Neural cell (in vitro differentiated cells): Measurements from ENCODE around the gene NUDT16. TPM values are rescaled to one million over a fixed set of nuclear protein-coding genes. Genes with fewer than 3 reads are reported as not detected.

ENCODE experiments used
- H2AFZ ChIP-seq: fragments of 200-600, 300-800 bp; sonication (generic), shearing (Covaris generic); 2 replicates; pipeline ENCODE4 v1.6.0; 2014; ENCODE audit warnings: low read depth, mild to moderate bottlenecking, antibody characterized with exemption, low read length, moderate library complexity
- H3F3A ChIP-seq: fragments of 200-600 bp; shearing (Covaris generic); 2 replicates; pipeline ENCODE4 v1.6.1; 2016; ENCODE audit warnings: mild to moderate bottlenecking, moderate library complexity, mixed read lengths, antibody characterized with exemption, low read length; ENCODE audit not compliant: insufficient read depth, poor library complexity, severe bottlenecking
- H3K27ac ChIP-seq: fragments of 200-600, 300-800 bp; sonication (generic), shearing (Covaris generic); 2 replicates; pipeline ENCODE4 v1.5.1; 2014; ENCODE audit warnings: mild to moderate bottlenecking, low read length, moderate library complexity
- H3K27me3 ChIP-seq: fragments of 300-800, 200-600 bp; sonication (generic), shearing (Covaris generic); 2 replicates; pipeline ENCODE4 v1.6.0; 2014; ENCODE audit warnings: mild to moderate bottlenecking, low read depth, low read length, moderate library complexity; ENCODE audit not compliant: insufficient read depth
- H3K36me3 ChIP-seq: fragments of 300-800, 200-600 bp; sonication (generic), shearing (Covaris generic); 2 replicates; pipeline ENCODE4 v1.5.1; 2014; ENCODE audit warnings: mild to moderate bottlenecking, antibody characterized with exemption, low read length, moderate library complexity; ENCODE audit not compliant: insufficient read depth
- H3K4me2 ChIP-seq: fragments of 300-800, 200-600 bp; sonication (generic), shearing (Covaris generic); 2 replicates; pipeline ENCODE4 v1.6.0; 2014; ENCODE audit warnings: mild to moderate bottlenecking, low read length
- H3K4me3 ChIP-seq: fragments of 300-800, 200-600 bp; sonication (generic), shearing (Covaris generic); 2 replicates; pipeline ENCODE4 v1.5.1; 2014; ENCODE audit warnings: mild to moderate bottlenecking, low read length, moderate library complexity
- H3K79me2 ChIP-seq: fragments of 200-600 bp; shearing (Covaris generic); replicated peaks from 2 replicates; pipeline ENCODE4 v1.6.0; 2014; ENCODE audit warnings: mild to moderate bottlenecking, low read length, moderate library complexity; ENCODE audit not compliant: insufficient read depth
- H3K9ac ChIP-seq: fragments of 300-800, 200-600 bp; sonication (generic), shearing (Covaris generic); 2 replicates; pipeline ENCODE4 v1.6.1; 2016; ENCODE audit warnings: mild to moderate bottlenecking, low read length, mixed read lengths
- H3K9me2 ChIP-seq: fragments of 200-600 bp; shearing (Covaris generic); 2 replicates; pipeline ENCODE4 v1.6.1; 2016; ENCODE audit warnings: mild to moderate bottlenecking, low read length, mixed read lengths; ENCODE audit not compliant: insufficient read depth
- H3K9me3 ChIP-seq: fragments of 200-600, 300-800 bp; sonication (generic), shearing (Covaris generic); 2 replicates; pipeline ENCODE4 v1.6.1; 2016; ENCODE audit warnings: mild to moderate bottlenecking, mixed run types, low read length, moderate library complexity, mixed read lengths
- H4K20me1 ChIP-seq: fragments of 200-600 bp; shearing (Covaris generic); 2 replicates; pipeline ENCODE4 v1.6.1; 2016; ENCODE audit warnings: mild to moderate bottlenecking, mixed run types; ENCODE audit not compliant: insufficient read depth
- CTCF ChIP-seq: fragments of 450-650 bp; IDR thresholded peaks from 2 replicates; pipeline ENCODE4 v1.5.1; 2014; ENCODE audit warnings: antibody characterized with exemption, mild to moderate bottlenecking, moderate library complexity; ENCODE audit not compliant: poor library complexity, severe bottlenecking
- EP300 ChIP-seq: fragments of 450-650 bp; conservative IDR thresholded peaks from 2 replicates; pipeline ENCODE4 v1.6.1; 2014; ENCODE audit warnings: antibody characterized with exemption, mild to moderate bottlenecking, moderate library complexity; ENCODE audit not compliant: poor library complexity, severe bottlenecking
- EZH2 ChIP-seq: fragments of 200-600, 300-800 bp; shearing (Covaris generic), sonication (generic); IDR thresholded peaks from 2 replicates; pipeline ENCODE4 v1.6.1; 2014; ENCODE audit warnings: antibody characterized with exemption, low read length, borderline replicate concordance, mild to moderate bottlenecking; ENCODE audit not compliant: insufficient read depth, poor library complexity, severe bottlenecking
- MXI1 ChIP-seq: fragments of 450-650 bp; conservative IDR thresholded peaks from 2 replicates; pipeline ENCODE4 v1.6.1; 2014; ENCODE audit warnings: antibody characterized with exemption, mild to moderate bottlenecking; ENCODE audit not compliant: poor library complexity, severe bottlenecking
- POLR2AphosphoS5 ChIP-seq: IDR thresholded peaks from 2 replicates; pipeline ENCODE4 v1.6.1; 2012
- RAD21 ChIP-seq: fragments of 450-650 bp; conservative IDR thresholded peaks from 2 replicates; pipeline ENCODE4 v1.6.1; 2014; ENCODE audit warnings: antibody characterized with exemption, mild to moderate bottlenecking, moderate library complexity
- SMC3 ChIP-seq: fragments of 450-650 bp; conservative IDR thresholded peaks from 2 replicates; pipeline ENCODE4 v1.6.1; 2014; ENCODE audit warnings: antibody characterized with exemption, mild to moderate bottlenecking, moderate library complexity; ENCODE audit not compliant: poor library complexity
- TAF1 ChIP-seq: IDR thresholded peaks from 2 replicates; pipeline ENCODE4 v1.6.1; 2012; ENCODE audit warnings: low read depth
- polyA plus RNA-seq: library from polyadenylated mRNA; depleted of rRNA; stranded (reverse); fragments of >200 nt; gene quantifications from 2 replicates; pipeline ENCODE4 v1.2.3, GENCODE V29; 2014

Gene NUDT16
- polyA plus RNA-seq, 1 donor from 2014 or later = 6.1 TPM

GRCh38 chr3:131403216-131403895 is 21.8 kb downstream of the NUDT16 start:
- Histone ChIP-seq H3K27me3 (no peaks in the 10 kb centered on the region), H3F3A (no peaks in the 10 kb centered on the region), H3K27ac (no peak overlapping the region), H3K4me2 (no peak overlapping the region), H3K4me3 (no peak overlapping the region), H3K9ac (no peak overlapping the region), H4K20me1 (no peaks in the 10 kb centered on the region), H2AFZ (no peak overlapping the region), H3K36me3 (no peaks in the 10 kb centered on the region), H3K9me2 (no peaks in the 10 kb centered on the region), H3K9me3 (no peaks in the 10 kb centered on the region), H3K79me2 (no peaks in the 10 kb centered on the region)
- TF ChIP-seq TAF1 = no peak
- no peak for TF ChIP-seq EP300
- TF ChIP-seq RAD21 = no peak
- TF ChIP-seq MXI1 = no peak
- TF ChIP-seq SMC3 = no peak
- no peak for TF ChIP-seq CTCF
- no peak for TF ChIP-seq EZH2

GRCh38 chr3:131405411-131405810 is 23.8 kb downstream of the NUDT16 start:
- Histone ChIP-seq H3K27me3 (no peaks in the 10 kb centered on the region), H3K9ac (no peak overlapping the region), H3F3A (no peaks in the 10 kb centered on the region), H3K4me3 (no peak overlapping the region), H3K27ac (no peak overlapping the region), H4K20me1 (no peaks in the 10 kb centered on the region), H3K79me2 (no peaks in the 10 kb centered on the region), H3K9me2 (no peaks in the 10 kb centered on the region), H2AFZ (no peak overlapping the region), H3K4me2 (no peak overlapping the region), H3K9me3 (no peaks in the 10 kb centered on the region), H3K36me3 (no peaks in the 10 kb centered on the region)
- no peak for TF ChIP-seq SMC3
- TF ChIP-seq CTCF = no peak
- no peak for TF ChIP-seq POLR2AphosphoS5

- Histone ChIP-seq H3K79me2 (no peaks in the 10 kb centered on the region), H2AFZ (no peak overlapping the region), H4K20me1 (no peaks in the 10 kb centered on the region), H3K36me3 (no peaks in the 10 kb centered on the region), H3K9me2 (no peaks in the 10 kb centered on the region), H3K9ac (no peak overlapping the region), H3K27me3 (no peaks in the 10 kb centered on the region), H3K4me2 (no peak overlapping the region), H3K9me3 (no peaks in the 10 kb centered on the region), H3K27ac (no peak overlapping the region), H3K4me3 (no peak overlapping the region), H3F3A (no peaks in the 10 kb centered on the region)
- TF ChIP-seq POLR2AphosphoS5 (no peak), MXI1 (no peak)
Observed at GRCh38 chr3:131406274-131406673, 24.7 kb downstream of the NUDT16 start.
